ENCODE measurements around the gene ZEB1. TPM values are rescaled to one million over a fixed set of nuclear protein-coding genes. Genes with fewer than 3 reads are reported as not detected.

The ZEB1 gene
- total RNA-seq, 2 donors from 2014 or later = 45.4 to 52.5 TPM

DNA sequence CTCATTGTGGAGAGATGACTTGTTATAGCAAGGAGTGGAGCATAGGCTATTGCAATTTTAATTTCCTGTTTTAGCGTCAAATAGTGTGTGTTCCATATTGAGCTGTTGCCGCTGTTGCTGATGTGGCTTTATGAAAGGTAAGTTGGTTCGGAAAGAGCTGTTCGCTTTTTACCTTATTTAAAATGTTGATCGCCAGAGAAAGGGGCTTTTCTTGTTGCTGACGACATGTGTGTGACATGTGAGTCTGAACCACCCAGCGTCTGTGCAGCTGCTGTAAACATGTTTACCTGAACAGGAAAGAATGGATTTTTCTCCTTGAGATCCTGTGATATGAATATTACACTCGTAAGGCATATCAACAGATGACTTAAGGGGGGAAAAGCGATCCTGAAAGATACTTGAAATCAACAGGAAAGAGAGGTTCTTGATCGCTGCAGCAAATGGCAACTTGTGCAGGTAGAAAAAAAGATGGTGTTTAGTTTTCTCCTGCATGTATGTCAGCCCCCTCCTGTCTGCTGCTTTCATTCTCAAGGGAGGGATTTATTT, 2.5 kb downstream of the ZEB1 start:
- ATAC-seq (replicated peaks in 1 of 2) (no peak), DNase-seq (peak; percentile 19)
- peak overlapping the region; percentile 91 to 92 for H3K4me3 Mint-ChIP-seq
- peaks cover 62% of the 10 kb centered on the region for H3K4me1 Mint-ChIP-seq (ENCODE audit: low read depth)
- no peaks in the 10 kb centered on the region for H3K9me3 Mint-ChIP-seq
- no peaks in the 10 kb centered on the region for H3K27me3 Mint-ChIP-seq (ENCODE audit: low read depth)
- peaks cover 3 to 4% of the 10 kb centered on the region in 2 donors for H3K36me3 Mint-ChIP-seq (ENCODE audit: insufficient read depth in 2 of 2)
- H3K27ac Mint-ChIP-seq = peak overlapping the region; percentile 63

DNA sequence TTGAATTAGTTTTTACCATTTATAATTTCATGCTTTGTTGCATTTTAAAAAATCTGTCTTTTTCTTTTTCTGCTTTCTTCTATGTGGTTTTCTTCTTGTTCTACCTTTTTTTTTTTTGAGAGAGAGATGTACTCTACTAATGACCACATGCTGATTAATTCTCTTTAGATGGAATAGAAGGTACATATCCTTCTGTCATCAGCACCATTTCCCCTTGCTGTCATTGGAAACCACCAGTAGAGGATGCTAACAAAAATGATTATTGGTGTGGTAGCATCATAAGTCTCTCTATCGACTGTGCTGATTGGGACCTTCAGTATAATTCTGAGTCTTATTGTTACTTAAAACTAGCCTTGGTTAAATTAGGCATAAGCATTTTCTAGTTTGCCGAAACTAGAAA, 3.6 kb downstream of the ZEB1 start:
- H3K9me3 Mint-ChIP-seq = no peaks in the 10 kb centered on the region
- DNase-seq = no peak
- no peaks in the 10 kb centered on the region for H3K27me3 Mint-ChIP-seq (ENCODE audit: low read depth)

DNA sequence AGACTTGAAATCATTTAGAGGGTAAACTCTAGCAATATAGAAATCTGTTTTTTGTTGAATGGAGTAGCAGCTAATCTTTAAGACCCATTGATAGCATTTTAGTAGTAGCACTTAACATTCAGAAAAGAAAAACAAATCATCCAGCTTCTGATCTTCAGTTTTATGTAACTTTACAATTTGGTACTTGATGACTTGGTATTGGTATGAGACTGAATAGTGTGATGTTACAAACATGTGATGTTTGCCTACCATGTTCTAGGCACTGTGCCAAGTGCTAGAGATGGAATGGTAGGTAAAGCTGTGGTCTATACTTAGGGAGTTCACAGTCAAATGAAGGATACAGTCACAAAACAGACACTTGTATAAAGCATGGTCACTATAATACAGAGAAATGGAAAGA, 21.3 kb downstream of the ZEB1 start:
- Mint-ChIP-seq H3K36me3 (ENCODE audit: insufficient read depth in 2 of 2) (no peaks in the 10 kb centered on the region), H3K4me3 (no peak overlapping the region), H3K27ac (no peak overlapping the region), H3K9me3 (no peaks in the 10 kb centered on the region), H3K27me3 (ENCODE audit: low read depth) (no peaks in the 10 kb centered on the region), H3K4me1 (ENCODE audit: low read depth) (peaks cover 22% of the 10 kb centered on the region)
- DNase-seq (peak; percentile 46 to 50), ATAC-seq (replicated peaks in 1 of 2) (peak; percentile 60 to 81)

More for the DNA sequence above, 3.6 kb downstream of the ZEB1 start:
- Mint-ChIP-seq H3K4me1 (ENCODE audit: low read depth) (peaks cover 55% of the 10 kb centered on the region), H3K36me3 (ENCODE audit: insufficient read depth in 2 of 2) (peaks cover 3 to 4% of the 10 kb centered on the region in 2 donors), H3K27ac (peak overlapping the region; percentile 4), H3K4me3 (peak overlapping the region; percentile 91 to 92)
- ATAC-seq (replicated peaks in 1 of 2) = no peak

DNA sequence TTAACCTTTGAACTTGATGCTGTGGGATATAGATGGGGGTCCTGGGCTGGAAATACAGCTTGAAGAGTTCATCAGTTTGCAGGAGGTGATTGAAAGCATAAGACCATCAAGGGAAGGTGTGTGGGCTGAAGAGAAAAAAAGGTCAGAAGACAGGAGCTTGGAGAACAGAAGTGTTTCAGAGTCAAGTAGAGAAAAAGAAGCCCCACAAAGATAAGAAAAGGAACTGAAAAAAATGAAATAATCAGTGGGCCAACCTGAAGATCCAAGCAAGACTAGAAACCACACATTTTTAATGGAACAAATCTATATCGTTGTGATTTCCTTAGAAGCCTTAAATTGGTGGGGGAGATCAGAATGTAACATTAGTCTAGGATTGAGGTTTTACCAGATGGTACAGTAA, 22.5 kb downstream of the ZEB1 start:
- Mint-ChIP-seq H3K27ac (no peak overlapping the region), H3K4me1 (ENCODE audit: low read depth) (peaks cover 29% of the 10 kb centered on the region), H3K9me3 (no peaks in the 10 kb centered on the region), H3K36me3 (ENCODE audit: insufficient read depth in 2 of 2) (no peaks in the 10 kb centered on the region), H3K27me3 (ENCODE audit: low read depth) (no peaks in the 10 kb centered on the region), H3K4me3 (no peak overlapping the region)
- no peak for DNase-seq
- ATAC-seq (replicated peaks in 1 of 2) = no peak

DNA sequence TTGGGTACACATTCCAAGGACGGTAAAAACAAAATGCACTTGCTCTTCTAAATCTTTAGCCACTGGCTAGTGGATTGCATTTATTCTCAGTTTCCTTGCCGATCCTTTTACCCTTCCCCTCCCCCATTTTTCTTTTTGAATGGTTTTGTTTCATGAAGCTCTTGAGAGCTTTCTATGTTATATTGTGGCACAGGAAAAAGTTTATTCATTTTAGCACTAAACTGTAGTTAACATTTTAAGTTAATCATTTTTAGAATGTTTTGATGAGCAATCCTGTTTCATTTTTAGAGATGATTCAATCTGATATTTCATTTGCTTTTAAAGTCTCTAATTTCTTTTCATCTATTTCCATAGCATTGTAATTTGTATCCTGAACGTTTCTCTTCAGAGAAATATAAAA, 24.0 kb downstream of the ZEB1 start:
- DNase-seq (no peak), ATAC-seq (replicated peaks in 1 of 2) (peak; percentile 70 to 76)
- no peaks in the 10 kb centered on the region for H3K27me3 Mint-ChIP-seq (ENCODE audit: low read depth)
- H3K36me3 Mint-ChIP-seq (ENCODE audit: insufficient read depth in 2 of 2) = no peaks in the 10 kb centered on the region
- H3K4me3 Mint-ChIP-seq = no peak overlapping the region
- peak overlapping the region; percentile 2 for H3K27ac Mint-ChIP-seq
- peaks cover 43% of the 10 kb centered on the region for H3K4me1 Mint-ChIP-seq (ENCODE audit: low read depth)
- no peaks in the 10 kb centered on the region for H3K9me3 Mint-ChIP-seq

DNA sequence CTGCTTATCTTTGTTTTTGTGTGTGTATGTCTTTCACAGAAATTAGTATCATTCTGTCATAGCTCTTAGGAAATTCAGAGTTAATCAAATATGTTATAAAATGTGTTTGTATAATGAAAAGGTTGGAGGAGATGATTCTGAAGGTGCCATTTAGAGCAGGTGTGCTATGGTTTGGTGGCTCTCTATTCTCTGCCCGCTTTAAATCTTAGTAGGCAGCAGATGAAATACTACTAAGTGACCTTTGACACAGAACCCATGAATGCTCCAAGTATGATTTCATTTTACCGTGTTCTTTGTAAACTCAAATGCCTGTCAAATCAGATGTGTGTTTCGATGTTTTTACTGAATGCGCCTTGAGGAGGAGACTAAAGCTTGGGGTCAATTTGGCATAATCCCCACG, 24.5 kb downstream of the ZEB1 start:
- Mint-ChIP-seq H3K27ac (peak overlapping the region; percentile 17), H3K27me3 (ENCODE audit: low read depth) (no peaks in the 10 kb centered on the region), H3K4me1 (ENCODE audit: low read depth) (peaks cover 46% of the 10 kb centered on the region), H3K4me3 (peak overlapping the region in 1 of 2 donors; percentile 62), H3K9me3 (no peaks in the 10 kb centered on the region), H3K36me3 (ENCODE audit: insufficient read depth in 2 of 2) (no peaks in the 10 kb centered on the region)
- no peak for DNase-seq
- ATAC-seq (replicated peaks in 1 of 2) = peak; percentile 35 to 44

DNA sequence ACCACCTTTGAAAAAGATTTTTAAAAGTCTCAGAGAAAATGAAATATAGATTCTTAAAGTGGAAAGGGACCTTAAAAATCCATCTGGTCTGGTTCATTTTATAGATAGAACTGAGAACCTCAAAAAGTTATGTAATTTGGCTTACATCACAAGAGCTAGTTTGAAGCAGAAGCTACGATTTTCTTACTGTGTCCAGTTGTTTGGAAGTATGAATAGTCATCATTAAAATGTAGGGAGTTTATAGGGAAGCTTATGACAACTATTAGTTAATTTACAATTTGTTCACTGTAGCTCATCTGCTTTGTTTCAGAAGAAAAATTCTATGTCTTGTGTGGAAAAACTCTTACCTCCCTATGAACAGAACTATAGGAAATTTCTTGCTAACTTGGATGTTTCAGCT, 26.9 kb downstream of the ZEB1 start:
- H3K4me1 Mint-ChIP-seq (ENCODE audit: low read depth) = peaks cover 56% of the 10 kb centered on the region
- peak overlapping the region in 1 of 2 donors; percentile 29 for H3K4me3 Mint-ChIP-seq
- DNase-seq (no peak), ATAC-seq (replicated peaks in 1 of 2) (no peak)
- H3K27me3 Mint-ChIP-seq (ENCODE audit: low read depth) = no peaks in the 10 kb centered on the region
- H3K9me3 Mint-ChIP-seq = no peaks in the 10 kb centered on the region
- no peak overlapping the region for H3K27ac Mint-ChIP-seq
- no peaks in the 10 kb centered on the region for H3K36me3 Mint-ChIP-seq (ENCODE audit: insufficient read depth in 2 of 2)

DNA sequence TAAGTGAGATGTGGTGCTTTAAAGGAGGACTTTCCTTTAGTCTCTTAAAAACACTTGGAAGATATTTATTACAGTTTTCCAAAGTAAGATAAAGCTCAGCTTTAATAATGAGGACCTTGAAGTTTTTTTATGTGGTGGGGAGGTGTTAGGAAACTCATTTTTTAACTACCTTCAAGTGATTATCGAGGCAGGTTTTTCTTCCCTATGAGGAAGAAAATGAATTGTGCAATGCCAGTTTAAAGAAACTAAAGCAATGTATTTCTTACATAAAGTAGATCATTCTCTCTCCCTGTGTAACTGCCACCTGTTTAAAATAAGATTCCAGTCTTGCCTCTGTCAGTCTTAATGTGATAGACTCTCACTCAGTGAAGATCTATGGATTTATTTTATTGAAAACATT, 27.9 kb downstream of the ZEB1 start:
- no peak for ATAC-seq (replicated peaks in 1 of 2)
- peaks cover 57% of the 10 kb centered on the region for H3K4me1 Mint-ChIP-seq (ENCODE audit: low read depth)

DNA sequence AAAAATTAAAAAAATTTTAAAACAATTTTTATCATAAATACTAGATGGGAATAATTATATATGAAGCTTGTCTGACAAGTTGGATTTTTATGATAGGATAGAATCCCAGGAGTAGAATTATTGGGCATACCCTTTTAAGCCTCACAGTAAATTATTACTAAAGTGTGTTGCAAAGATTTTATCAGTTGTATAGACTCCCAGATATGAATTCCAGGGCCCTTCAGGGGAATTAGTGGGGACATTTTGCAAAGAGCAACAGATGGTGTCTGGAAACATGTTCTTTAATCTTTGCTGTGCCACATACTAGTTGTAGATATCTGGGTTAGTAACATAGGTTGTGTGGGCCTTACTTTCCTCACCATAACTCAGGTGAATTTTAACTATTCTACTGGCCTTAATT, 28.7 kb downstream of the ZEB1 start:
- Mint-ChIP-seq H3K4me1 (ENCODE audit: low read depth) (peaks cover 64% of the 10 kb centered on the region), H3K9me3 (no peaks in the 10 kb centered on the region), H3K4me3 (peak overlapping the region; percentile 67 to 82), H3K36me3 (ENCODE audit: insufficient read depth in 2 of 2) (no peaks in the 10 kb centered on the region), H3K27me3 (ENCODE audit: low read depth) (no peaks in the 10 kb centered on the region), H3K27ac (peak overlapping the region; percentile 60)
- ATAC-seq (replicated peaks in 1 of 2) = no peak
- no peak for DNase-seq

More for the DNA sequence above, 27.9 kb downstream of the ZEB1 start:
- Mint-ChIP-seq H3K9me3 (no peaks in the 10 kb centered on the region), H3K27ac (peak overlapping the region; percentile 50), H3K27me3 (ENCODE audit: low read depth) (no peaks in the 10 kb centered on the region), H3K4me3 (peak overlapping the region in 1 of 2 donors; percentile 20), H3K36me3 (ENCODE audit: insufficient read depth in 2 of 2) (no peaks in the 10 kb centered on the region)
- DNase-seq = no peak

DNA sequence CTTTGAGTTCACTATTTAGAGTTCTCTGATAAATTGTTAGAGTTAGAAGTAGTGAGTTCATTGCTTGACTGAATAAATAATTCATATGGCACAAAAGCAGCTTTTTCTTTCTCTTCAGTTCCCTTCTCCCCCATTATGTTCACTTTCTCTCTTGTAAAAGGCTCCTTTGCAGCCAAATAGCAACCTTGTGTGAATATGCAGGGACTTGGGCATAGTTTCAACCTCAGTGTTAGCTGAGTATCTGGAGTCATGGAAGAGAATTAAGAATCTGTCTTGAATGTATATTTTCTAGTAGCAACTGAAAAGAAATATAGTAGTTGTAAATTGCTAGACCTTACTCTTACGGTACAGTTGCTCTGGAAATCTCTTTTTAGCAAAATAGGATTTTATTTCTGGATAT, 31.9 kb downstream of the ZEB1 start:
- DNase-seq (no peak), ATAC-seq (replicated peaks in 1 of 2) (no peak)
- no peaks in the 10 kb centered on the region for H3K9me3 Mint-ChIP-seq
- H3K4me1 Mint-ChIP-seq (ENCODE audit: low read depth) = peaks cover 72% of the 10 kb centered on the region
- H3K27me3 Mint-ChIP-seq (ENCODE audit: low read depth) = no peaks in the 10 kb centered on the region
- no peak overlapping the region for H3K27ac Mint-ChIP-seq
- H3K4me3 Mint-ChIP-seq = no peak overlapping the region
- no peaks in the 10 kb centered on the region for H3K36me3 Mint-ChIP-seq (ENCODE audit: insufficient read depth in 2 of 2)

DNA sequence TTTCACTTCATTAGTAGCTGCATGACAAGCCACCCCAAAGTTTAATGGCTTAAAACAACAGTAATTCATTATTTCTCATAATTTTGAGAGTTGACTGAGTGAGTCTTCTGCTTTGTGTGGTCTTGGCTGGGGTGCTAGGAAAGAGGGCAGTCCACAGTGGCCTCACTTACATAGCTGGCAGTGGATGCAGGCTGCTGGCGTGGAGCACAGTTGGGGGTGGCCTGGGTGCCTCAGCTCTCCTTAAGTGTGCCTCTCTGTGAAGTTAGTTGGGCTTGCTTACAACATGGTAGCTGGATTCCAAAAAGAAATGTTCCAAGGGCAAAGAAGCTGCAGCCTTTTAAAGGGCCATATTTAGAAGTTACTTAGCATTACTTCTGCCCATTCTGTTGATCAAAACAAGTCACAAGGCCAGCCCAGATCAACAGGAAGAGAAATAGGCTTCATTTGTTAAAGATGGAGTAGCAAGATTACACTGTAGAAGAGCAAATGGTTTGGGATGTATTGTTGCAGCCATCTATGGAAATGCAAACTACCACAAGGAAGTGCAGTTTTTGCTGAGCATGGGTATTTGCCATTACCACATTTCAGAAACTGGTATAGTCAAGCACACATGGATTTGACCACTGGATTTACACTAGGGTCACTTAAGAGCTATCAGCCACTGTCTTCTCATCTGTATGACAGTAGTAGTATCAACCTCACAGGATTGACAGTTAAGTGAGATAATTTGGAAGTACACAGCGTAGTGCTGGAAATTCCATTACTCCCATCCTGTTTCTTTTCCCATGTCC, 33.6 kb downstream of the ZEB1 start:
- Mint-ChIP-seq H3K27ac (no peak overlapping the region), H3K9me3 (no peaks in the 10 kb centered on the region), H3K4me3 (peak overlapping the region; percentile 8 to 44), H3K4me1 (ENCODE audit: low read depth) (peaks cover 55% of the 10 kb centered on the region), H3K27me3 (ENCODE audit: low read depth) (no peaks in the 10 kb centered on the region), H3K36me3 (ENCODE audit: insufficient read depth in 2 of 2) (no peaks in the 10 kb centered on the region)
- no peak for ATAC-seq (replicated peaks in 1 of 2)
- DNase-seq = no peak

DNA sequence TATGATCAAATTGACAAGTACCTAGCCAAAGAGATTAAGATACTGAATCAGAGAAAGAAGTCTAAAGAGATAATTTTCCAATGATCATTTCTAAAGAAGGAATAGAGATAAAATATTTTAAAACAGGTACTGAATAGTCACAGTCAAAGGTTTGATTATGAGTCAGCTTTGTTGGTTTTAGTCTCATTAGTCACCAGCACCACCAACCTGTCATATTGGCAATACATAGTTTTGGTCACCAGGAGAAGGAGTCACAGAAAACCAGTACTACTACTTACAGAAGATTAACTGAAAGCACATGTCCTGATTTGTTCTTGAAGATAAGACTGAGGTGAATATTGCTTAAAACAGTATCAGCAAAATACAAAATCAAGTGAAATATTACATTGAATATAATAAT, 34.6 kb downstream of the ZEB1 start:
- ATAC-seq (replicated peaks in 1 of 2) (peak; percentile 99), DNase-seq (peak; percentile 45 to 46)
- Mint-ChIP-seq H3K4me1 (ENCODE audit: low read depth) (peaks cover 46% of the 10 kb centered on the region), H3K27me3 (ENCODE audit: low read depth) (no peaks in the 10 kb centered on the region), H3K9me3 (no peaks in the 10 kb centered on the region), H3K36me3 (ENCODE audit: insufficient read depth in 2 of 2) (no peaks in the 10 kb centered on the region), H3K27ac (peak overlapping the region; percentile 86), H3K4me3 (peak overlapping the region; percentile 46 to 74)

DNA sequence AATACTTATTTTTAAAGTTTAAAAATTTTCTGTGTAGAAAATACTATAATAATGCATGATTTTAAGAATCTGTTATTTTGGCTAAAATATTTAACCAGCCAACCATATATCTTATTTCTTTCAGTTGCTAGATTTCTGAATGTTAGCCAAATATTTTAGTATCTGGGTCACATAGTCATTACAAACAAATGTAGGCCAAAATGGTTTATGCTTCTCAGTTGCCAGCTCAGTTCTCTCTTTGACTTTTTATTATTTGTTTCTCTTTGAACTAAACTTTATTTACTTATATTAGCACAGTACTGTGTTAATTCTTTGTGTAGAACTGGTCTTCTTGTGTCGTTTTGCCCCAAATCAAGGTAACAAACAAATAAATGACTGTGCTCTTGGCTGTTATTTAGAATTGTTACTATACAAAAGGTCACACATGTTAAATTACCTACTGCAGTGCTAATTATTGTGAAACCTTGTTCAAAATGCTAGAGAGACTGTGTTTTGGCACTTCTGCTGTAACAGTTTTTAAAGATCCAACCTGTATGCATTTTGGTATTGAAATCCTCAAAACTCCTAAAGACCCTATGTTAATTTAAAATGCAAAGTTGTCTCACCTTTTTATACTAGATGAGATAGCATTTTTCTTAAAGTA, 39.8 kb downstream of the ZEB1 start:
- H3K27ac Mint-ChIP-seq = no peak overlapping the region
- no peak for DNase-seq
- peaks cover 0 to 11% of the 10 kb centered on the region in 2 donors for H3K36me3 Mint-ChIP-seq (ENCODE audit: insufficient read depth in 2 of 2)
- peaks cover 21% of the 10 kb centered on the region for H3K4me1 Mint-ChIP-seq (ENCODE audit: low read depth)
- H3K9me3 Mint-ChIP-seq = no peaks in the 10 kb centered on the region
- no peaks in the 10 kb centered on the region for H3K27me3 Mint-ChIP-seq (ENCODE audit: low read depth)
- H3K4me3 Mint-ChIP-seq = no peak overlapping the region
- ATAC-seq (replicated peaks in 1 of 2) = no peak

Data from activated T-cell treated with anti-CD3 and anti-CD28 coated beads, Interleukin-2, amount 50 U/mL, for 72 hours (primary cell).